H1 (cell line): Measurements from ENCODE around the gene LRRC2. TPM values are rescaled to one million over a fixed set of nuclear protein-coding genes. Genes with fewer than 3 reads are reported as not detected.

Source experiments
- CTCF ChIA-PET: fragments of 300-600 bp; sonication (Branson Sonifier 250); formaldehyde crosslinking; loops from one replicate; lab custom pipeline; 2021; ENCODE audit not compliant: partially characterized antibody; lab: Charles Lee
- POLR2A ChIA-PET: fragments of 300-600 bp; sonication (Branson Sonifier 250); formaldehyde crosslinking; loops from one replicate; lab custom pipeline; 2021; ENCODE audit warnings: inconsistent platforms; ENCODE audit not compliant: partially characterized antibody; lab: Charles Lee
- DNase-seq, 2 experiments: peaks; one replicate each; pipeline versions ENCODE4 v3.0.0 to v3.0.0-alpha.2; 2010 to 2022; ENCODE audit warnings: low spot score in 2 of 2, low read depth in 1 of 2, mixed read lengths in 1 of 2
- FAIRE-seq: peaks from 2 replicates; lab custom pipeline; 2011; peaks lifted over from hg19 to GRCh38; lab: Jason Lieb, UNC
- H2AFZ ChIP-seq: 2 replicates; pipeline ENCODE4 v1.8.1; 2012; ENCODE audit warnings: low read length, inconsistent platforms
- H2AK5ac ChIP-seq: 2 replicates; pipeline ENCODE4 v1.6.1; 2013; ENCODE audit warnings: low read depth, low read length
- H2BK120ac ChIP-seq: replicated peaks from 2 replicates; pipeline ENCODE3; 2013; ENCODE audit warnings: low read depth, low read length, inconsistent platforms
- H2BK12ac ChIP-seq: 2 replicates; pipeline ENCODE4 v1.6.1; 2013; ENCODE audit warnings: low read depth, low read length
- H2BK15ac ChIP-seq: 2 replicates; pipeline ENCODE4 v1.6.1; 2013; ENCODE audit warnings: low read length
- H2BK20ac ChIP-seq: 2 replicates; pipeline ENCODE4 v1.6.1; 2013; ENCODE audit warnings: low read length
- H2BK5ac ChIP-seq: 2 replicates; pipeline ENCODE4 v1.6.1; 2013; ENCODE audit warnings: low read depth, low read length
- H3K14ac ChIP-seq: 2 replicates; pipeline ENCODE4 v1.6.1; 2013; ENCODE audit warnings: inconsistent platforms; ENCODE audit not compliant: insufficient read length
- H3K18ac ChIP-seq: 2 replicates; pipeline ENCODE4 v1.6.1; 2013; ENCODE audit warnings: low read length; ENCODE audit errors: extremely low read depth
- H3K23ac ChIP-seq: 2 replicates; pipeline ENCODE4 v1.6.1; 2013; ENCODE audit warnings: inconsistent platforms; ENCODE audit not compliant: insufficient read length
- H3K23me2 ChIP-seq: 2 replicates; pipeline ENCODE4 v1.6.1; 2013; ENCODE audit warnings: low read depth, low read length
- H3K27ac ChIP-seq: 2 replicates; pipeline ENCODE4 v1.6.1; 2011; ENCODE audit warnings: low read depth, low read length, inconsistent platforms
- H3K27me3 ChIP-seq, 4 experiments: replicated peaks in 1 of 4; 1 replicate in 1 of 4; 2 replicates in 3 of 4; pipeline versions ENCODE4 v1.6.1 to v1.8.1; 2011 to 2013; ENCODE audit warnings: low read length in 3 of 4, mild to moderate bottlenecking in 3 of 4, inconsistent platforms in 2 of 4, mixed read lengths in 2 of 4, moderate library complexity in 1 of 4; ENCODE audit not compliant: control insufficient read depth in 3 of 4, insufficient read depth in 3 of 4; ENCODE audit errors: extremely low read depth in 1 of 4
- H3K36me3 ChIP-seq, 4 experiments: 2 replicates each; pipeline versions ENCODE4 v1.6.1 to v1.8.1; 2011 to 2013; ENCODE audit warnings: mild to moderate bottlenecking in 4 of 4, low read length in 3 of 4, moderate library complexity in 2 of 4, control low read depth in 1 of 4, inconsistent platforms in 1 of 4; ENCODE audit not compliant: insufficient read depth in 4 of 4, control insufficient read depth in 2 of 4
- H3K4ac ChIP-seq: replicated peaks from 2 replicates; pipeline ENCODE3; 2013; ENCODE audit warnings: low read length, low read depth, mixed read lengths, inconsistent platforms; ENCODE audit not compliant: insufficient read length
- H3K4me1 ChIP-seq, 4 experiments: replicated peaks in 1 of 4; 1 replicate in 1 of 4; 2 replicates in 3 of 4; pipeline versions ENCODE4 v1.6.1 to v1.8.1; 2011 to 2013; ENCODE audit warnings: low read length in 3 of 4, inconsistent platforms in 2 of 4, mixed read lengths in 1 of 4; ENCODE audit not compliant: insufficient read depth in 4 of 4, control insufficient read depth in 3 of 4
- H3K4me2 ChIP-seq, 2 experiments: 2 replicates each; pipeline versions ENCODE4 v1.6.1 to v1.8.1; 2011 to 2013; ENCODE audit warnings: low read depth in 2 of 2, low read length in 2 of 2, control low read depth in 1 of 2, inconsistent platforms in 1 of 2, mild to moderate bottlenecking in 1 of 2; ENCODE audit not compliant: insufficient read depth in 1 of 2
- H3K4me3 ChIP-seq, 4 experiments: fragments of 200-600, 300-600 bp in 1 of 4; sonication (generic), shearing (Covaris generic), sonication (Bioruptor Twin) in 1 of 4; 2 replicates each; pipeline versions ENCODE4 v1.5.1 to v1.8.1; 2011 to 2016; ENCODE audit warnings: low read length in 4 of 4, low read depth in 3 of 4, control low read depth in 2 of 4, inconsistent platforms in 2 of 4, mild to moderate bottlenecking in 2 of 4, mixed read lengths in 1 of 4, moderate library complexity in 1 of 4; ENCODE audit not compliant: insufficient read depth in 2 of 4; ENCODE audit errors: extremely low read depth in 1 of 4
- H3K56ac ChIP-seq: replicated peaks from 2 replicates; pipeline ENCODE3; 2013; ENCODE audit warnings: low read depth, mild to moderate bottlenecking, mixed read lengths, low read length, inconsistent platforms; ENCODE audit not compliant: insufficient read length
- H3K79me1 ChIP-seq: 2 replicates; pipeline ENCODE4 v1.6.1; 2013; ENCODE audit warnings: low read depth, low read length, control low read depth
- H3K79me2 ChIP-seq, 2 experiments: 2 replicates each; pipeline versions ENCODE4 v1.6.1 to v1.8.1; 2012 to 2013; ENCODE audit warnings: low read length in 2 of 2, mild to moderate bottlenecking in 2 of 2, inconsistent platforms in 1 of 2; ENCODE audit not compliant: insufficient read depth in 2 of 2, control insufficient read depth in 1 of 2
- H3K9ac ChIP-seq, 4 experiments: replicated peaks in 1 of 4; 1 replicate in 1 of 4; 2 replicates in 3 of 4; pipeline versions ENCODE4 v1.6.1 to v1.8.1; 2011 to 2013; ENCODE audit warnings: low read depth in 3 of 4, low read length in 3 of 4, control low read depth in 2 of 4, mild to moderate bottlenecking in 2 of 4, moderate library complexity in 2 of 4, inconsistent platforms in 1 of 4; ENCODE audit errors: extremely low read depth in 1 of 4
- H3K9me3 ChIP-seq, 2 experiments: 2 replicates each; pipeline versions ENCODE4 v1.6.1 to v1.8.1; 2012 to 2013; ENCODE audit warnings: mild to moderate bottlenecking in 2 of 2, moderate library complexity in 2 of 2, control low read depth in 1 of 2, inconsistent platforms in 1 of 2, low read depth in 1 of 2, low read length in 1 of 2, mixed read lengths in 1 of 2; ENCODE audit not compliant: insufficient read depth in 2 of 2
- H4K20me1 ChIP-seq, 2 experiments: replicated peaks in 1 of 2; 2 replicates each; pipeline versions ENCODE3 to v1.8.1; 2011 to 2013; ENCODE audit warnings: inconsistent platforms in 2 of 2, low read length in 2 of 2, mild to moderate bottlenecking in 1 of 2; ENCODE audit not compliant: insufficient read depth in 2 of 2, control insufficient read depth in 1 of 2
- H4K5ac ChIP-seq: 2 replicates; pipeline ENCODE4 v1.6.1; 2013; ENCODE audit warnings: low read length, low read depth, mixed read lengths, inconsistent platforms; ENCODE audit not compliant: insufficient read length
- H4K8ac ChIP-seq: 2 replicates; pipeline ENCODE4 v1.8.0; 2013; ENCODE audit warnings: mild to moderate bottlenecking, moderate library complexity, low read length, inconsistent platforms; ENCODE audit not compliant: insufficient read depth; ENCODE audit errors: extremely low read depth
- H4K91ac ChIP-seq: replicated peaks from 2 replicates; pipeline ENCODE3; 2013; ENCODE audit warnings: low read length, mixed read lengths, inconsistent platforms; ENCODE audit not compliant: insufficient read length
- ATF2 ChIP-seq: IDR thresholded peaks from 2 replicates; pipeline ENCODE4 v1.6.1; 2012; ENCODE audit warnings: low read length, inconsistent platforms
- ATF3 ChIP-seq: IDR thresholded peaks from 2 replicates; pipeline ENCODE4 v1.6.1; 2011; ENCODE audit warnings: low read depth, mild to moderate bottlenecking, low read length; ENCODE audit not compliant: insufficient read depth
- CTCF ChIP-seq, 3 experiments: IDR thresholded peaks; 1 replicate in 2 of 3; 2 replicates in 1 of 3; pipeline versions ENCODE4 v1.5.1 to v1.6.1; 2011; ENCODE audit warnings: low read length in 3 of 3, mild to moderate bottlenecking in 3 of 3, inconsistent platforms in 2 of 3, low read depth in 1 of 3, moderate library complexity in 1 of 3; ENCODE audit not compliant: insufficient read depth in 1 of 3; ENCODE audit errors: control extremely low read depth in 1 of 3
- NRF1 ChIP-seq: IDR thresholded peaks from 2 replicates; pipeline ENCODE4 v1.6.1; 2011; ENCODE audit warnings: mild to moderate bottlenecking, low read depth, low read length, improper control_type of control experiment
- PHF8 ChIP-seq: fragments of 200-600 bp; sonication (generic); conservative IDR thresholded peaks from 2 replicates; pipeline ENCODE4 v1.7.1; 2012; ENCODE audit warnings: low read depth, mild to moderate bottlenecking, inconsistent platforms, low read length, moderate library complexity
- POLR2AphosphoS5 ChIP-seq: IDR thresholded peaks from 2 replicates; pipeline ENCODE4 v1.6.1; 2011; ENCODE audit warnings: low read depth, low read length
- SIN3A ChIP-seq, 2 experiments: IDR thresholded peaks in 1 of 2; conservative IDR thresholded peaks in 1 of 2; 2 replicates each; pipeline ENCODE4 v1.6.1; 2011 to 2012; ENCODE audit warnings: low read length in 2 of 2, improper control_type of control experiment in 1 of 2, low read depth in 1 of 2, mild to moderate bottlenecking in 1 of 2
- WGBS, 2 experiments: shearing (Covaris generic) in 1 of 2; methylation state at CpG; one replicate each; pipeline versions ENCODE4 v1.1.6 to v1.1.7; 2013 to 2015; ENCODE audit warnings: low lambda C conversion rate in 2 of 2, mixed read lengths in 2 of 2, inconsistent platforms in 1 of 2, low coverage in 1 of 2, missing lambda C conversion rate in 1 of 2; ENCODE audit not compliant: insufficient replicate concordance in 2 of 2, insufficient coverage in 1 of 2, insufficient read length in 1 of 2; ENCODE audit errors: extremely low coverage in 1 of 2, missing lambda C conversion rate in 1 of 2; 5-methylcytosine and 5-hydroxymethylcytosine counted together
- polyA plus RNA-seq, 7 experiments: library from polyadenylated mRNA; depleted of rRNA in 3 of 7; stranded (reverse) in 5 of 7; unstranded in 2 of 7; fragments of >200 nt in 5 of 7; fragments of 200-250 nt in 2 of 7; gene quantifications; 1 replicate in 5 of 7; 2 replicates in 1 of 7; 4 replicates in 1 of 7; pipeline versions ENCODE4 v1.2.1 to v1.2.3, GENCODE V29; 2011 to 2013; ENCODE audit warnings: missing spikeins in 2 of 7, mixed read lengths in 2 of 7
- total RNA-seq: library from RNA; stranded (reverse); fragmentation: NEBNext Ultra II Directional; extraction: Animal tissue kit (Norgen Biotek cat#: 25700); gene quantifications from 2 replicates; pipeline ENCODE4 v1.2.1, GENCODE V29; 2021

Gene LRRC2
- total and polyA plus RNA-seq, 2 of the 8 experiments (the other 6 are each of a cell fraction or from before 2014, with no cell fraction given) = 1.4 to 6.4 TPM

GRCh38 chr3:46495901-46496456 is 70.1 kb downstream of the LRRC2 start:
- H3K56ac ChIP-seq = no peak overlapping the region
- H3K79me2 ChIP-seq = no peaks in the 10 kb centered on the region
- H2BK5ac ChIP-seq = no peak overlapping the region
- no peak overlapping the region for H4K91ac ChIP-seq
- no peaks in the 10 kb centered on the region for H3K23me2 ChIP-seq
- no peak overlapping the region for H4K8ac ChIP-seq
- POLR2A ChIA-PET = interaction anchor here (0.9 to 2.9 kb wide), 6 partner anchors 50 to 90 kb away, joined by 3 to 21 read pairs (median 4); no protein-coding TSS in a partner anchor
- no peak overlapping the region; the same call in 1 of the 2 replicates for H2BK15ac ChIP-seq
- CTCF ChIA-PET = interaction anchor here (0.6 to 7.9 kb wide), 29 partner anchors 7 to 364 kb away, joined by 3 to 63 read pairs (median 4); no protein-coding TSS in a partner anchor
- no peak overlapping the region for H4K5ac ChIP-seq
- H2BK20ac ChIP-seq = 0 out of 2 replicates have a peak overlapping the region, but pooled peaks have one; percentile 65
- DNase-seq (peak in 1 of 2 experiments; percentile 40), FAIRE-seq (no peak)
- H3K4me2 ChIP-seq = no peak overlapping the region
- peaks cover 0 to 7% (median 1%) of the 10 kb centered on the region in 4 experiments; a peak in 2 of 7 replicates for H3K4me1 ChIP-seq
- no peak overlapping the region for H3K14ac ChIP-seq
- H3K27ac ChIP-seq = no peak overlapping the region
- no peaks in the 10 kb centered on the region for H3K79me1 ChIP-seq
- no peak overlapping the region for H2BK120ac ChIP-seq
- H3K36me3 ChIP-seq = no peaks in the 10 kb centered on the region
- H3K4me3 ChIP-seq = no peak overlapping the region
- H4K20me1 ChIP-seq = no peaks in the 10 kb centered on the region
- no peak overlapping the region for H2AK5ac ChIP-seq
- no peak overlapping the region for H2AFZ ChIP-seq
- H3K18ac ChIP-seq = no peak overlapping the region
- WGBS, 2 experiments = 81% methylated on average over 5 of the region's 5 CpGs; no CpG with 5 or more reads in 1 of the 2 experiments
- no peak overlapping the region for H3K23ac ChIP-seq
- no peak overlapping the region for H3K4ac ChIP-seq
- peaks cover 0 to 10% of the 10 kb centered on the region in 2 experiments; a peak in 2 of 4 replicates for H3K9me3 ChIP-seq
- H3K27me3 ChIP-seq = peaks cover 0 to 4% (median 0%) of the 10 kb centered on the region in 4 experiments; a peak in 1 of 7 replicates
- H2BK12ac ChIP-seq = no peak overlapping the region
- no peak overlapping the region for H3K9ac ChIP-seq
- TF ChIP-seq ATF3 (no peak), POLR2AphosphoS5 (no peak), ATF2 (no peak), SIN3A (conservative IDR thresholded peaks at IDR 0.05 in 1 of 2, IDR thresholded peaks at IDR 0.05 in 1 of 2; ENCODE audit: low read depth in 1 of 2, low read length in 2 of 2) (no peak), NRF1 (no peak), PHF8 (no peak), CTCF (IDR thresholded peaks at IDR 0.05; ENCODE audit: control extremely low read depth in 1 of 3, insufficient read depth in 1 of 3, low read depth in 1 of 3, low read length in 3 of 3) (no peak)
